HTERT RPE-1 (cell line): ENCODE data around the gene ABCF3.

Experiments used
- in situ Hi-C: fragments of 300-500 bp; cut with MboI; formaldehyde crosslinking; loops from 4 replicates; pipeline ENCODE4 v1.14.3; 2020; ENCODE audit warnings: low sequenced_read_pairs

ABCF3 gene

DNA sequence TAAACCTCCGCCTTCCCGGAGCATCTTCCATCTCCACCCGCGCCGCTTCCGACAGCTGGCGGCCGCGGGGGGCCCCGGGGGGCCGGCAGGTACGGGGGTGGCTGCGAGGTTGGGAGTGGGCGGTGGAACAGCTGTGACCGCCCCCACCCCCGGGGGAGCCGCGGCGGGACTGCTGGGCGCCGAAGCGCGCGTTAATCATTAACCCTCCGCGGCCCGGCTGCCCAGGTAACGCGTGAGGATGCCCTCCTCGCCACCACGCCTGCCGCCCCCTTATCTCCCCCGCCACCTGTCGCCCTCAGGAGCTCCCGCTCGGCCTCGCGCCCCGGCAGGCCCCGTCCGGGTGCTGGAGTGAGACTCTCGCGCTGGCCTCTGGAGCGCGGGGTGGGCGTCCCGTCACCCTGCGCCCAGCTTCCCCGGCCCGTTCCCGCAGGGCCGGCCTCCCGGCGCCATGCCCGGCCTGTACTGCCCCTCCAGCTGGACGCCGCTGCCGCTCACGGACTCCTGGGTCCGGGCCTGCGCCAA lies 44.1 kb downstream of the ABCF3 start:
- in situ Hi-C loops, result no loop called here

GRCh38 chr3:184230603-184231528 lies 44.9 kb downstream of the ABCF3 start:
- in situ Hi-C loops, result no loop called here

DNA sequence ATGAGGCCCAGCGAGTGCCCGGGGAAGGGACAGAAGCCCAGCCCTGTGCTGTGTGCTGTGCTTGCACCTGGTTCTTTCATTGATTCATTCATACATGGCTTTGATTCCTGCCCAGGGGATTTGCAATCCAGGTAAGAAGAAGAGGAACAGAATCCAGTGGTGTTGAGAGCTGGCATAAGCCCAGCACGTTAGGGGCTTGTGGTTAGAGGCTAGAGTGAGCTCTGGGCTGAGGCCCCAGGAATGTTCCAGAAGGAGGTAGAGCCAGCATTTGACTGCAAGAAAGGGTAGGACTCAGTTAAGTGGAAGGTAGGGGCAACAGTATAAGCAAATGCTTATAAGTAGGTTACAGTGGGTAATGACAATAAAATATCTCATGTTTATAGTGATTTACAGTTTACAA lies 45.7 kb downstream of the ABCF3 start:
- in situ Hi-C loops, result no loop called here

GRCh38 chr3:184233127-184233843 lies 47.3 kb downstream of the ABCF3 start:
- in situ Hi-C loops, result no loop called here

DNA sequence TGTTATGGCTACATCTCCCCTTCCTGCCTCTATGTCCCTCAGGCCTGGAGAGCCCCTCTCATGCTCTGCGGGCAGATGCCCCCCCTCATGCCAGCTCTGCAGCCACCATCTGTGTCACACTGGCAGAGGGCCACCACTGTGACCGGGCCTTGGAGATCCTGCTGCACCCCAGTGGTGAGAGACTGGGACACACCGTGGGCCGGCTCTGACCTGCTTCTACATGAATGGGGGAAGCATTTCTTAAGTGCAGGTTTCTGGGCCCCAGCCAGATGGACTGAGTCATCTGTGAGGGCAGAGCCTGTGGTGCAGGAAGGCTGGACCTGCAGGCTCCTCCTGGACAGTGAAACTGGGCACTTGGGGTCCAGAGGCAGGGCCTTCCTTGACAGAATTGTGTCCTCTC lies 48.2 kb downstream of the ABCF3 start:
- in situ Hi-C loops, result no loop called here

DNA sequence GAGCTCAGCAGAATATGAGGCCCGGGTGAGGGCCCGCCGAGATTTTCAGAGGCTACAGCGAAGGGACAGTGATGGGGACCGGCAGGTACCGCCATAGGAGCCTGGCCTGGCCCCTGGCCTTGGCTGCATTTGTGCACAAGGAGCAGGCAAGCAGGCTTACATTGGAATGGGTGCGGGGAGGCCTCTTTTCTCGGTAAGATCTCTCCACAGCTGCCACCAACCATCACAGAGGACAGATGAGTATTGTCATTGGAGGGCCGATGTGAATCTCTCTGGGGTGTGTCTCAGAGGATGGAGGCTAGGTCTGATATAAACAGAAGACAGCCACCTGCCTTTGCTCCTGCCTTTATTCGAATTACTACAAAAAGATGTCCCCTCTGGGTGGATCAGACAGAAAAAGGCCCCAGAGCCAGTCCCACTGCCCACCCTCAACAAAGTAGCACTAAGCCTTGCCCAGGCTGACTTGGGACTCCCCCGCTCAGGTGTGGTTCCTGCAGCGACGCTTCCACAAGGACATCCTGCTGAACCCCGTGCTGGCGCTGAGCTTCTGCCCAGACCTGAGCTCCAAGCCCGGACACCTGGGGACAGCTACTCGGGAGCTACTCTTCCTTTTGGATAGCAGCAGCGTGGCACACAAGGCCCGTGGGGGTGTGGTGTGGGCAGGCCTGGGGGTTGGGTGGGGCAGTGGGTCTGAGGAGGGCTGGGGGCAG lies 48.8 kb downstream of the ABCF3 start:
- in situ Hi-C loops, result no loop called here

- in situ Hi-C loops, result no loop called here
Measured at GRCh38 chr3:184235381-184236032, 49.5 kb downstream of the ABCF3 start.

DNA sequence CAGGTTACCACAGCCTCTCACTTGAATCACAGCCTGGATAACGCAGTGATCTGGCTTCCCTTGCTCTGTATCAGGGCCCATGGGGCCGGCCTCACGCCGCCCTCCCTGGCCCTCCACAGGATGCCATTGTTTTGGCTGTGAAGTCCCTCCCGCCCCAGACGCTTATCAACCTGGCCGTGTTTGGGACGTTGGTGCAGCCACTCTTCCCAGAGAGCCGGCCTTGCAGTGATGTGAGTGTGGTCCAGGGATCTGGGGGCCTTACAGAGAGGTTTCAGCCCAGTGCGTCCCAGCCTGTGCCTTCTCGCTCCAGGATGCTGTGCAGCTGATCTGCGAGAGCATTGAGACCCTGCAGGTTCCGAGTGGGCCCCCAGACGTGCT lies 50.0 kb downstream of the ABCF3 start:
- in situ Hi-C loops, result no loop called here

GRCh38 chr3:184236636-184237035 lies 50.6 kb downstream of the ABCF3 start:
- in situ Hi-C loops, result no loop called here

DNA sequence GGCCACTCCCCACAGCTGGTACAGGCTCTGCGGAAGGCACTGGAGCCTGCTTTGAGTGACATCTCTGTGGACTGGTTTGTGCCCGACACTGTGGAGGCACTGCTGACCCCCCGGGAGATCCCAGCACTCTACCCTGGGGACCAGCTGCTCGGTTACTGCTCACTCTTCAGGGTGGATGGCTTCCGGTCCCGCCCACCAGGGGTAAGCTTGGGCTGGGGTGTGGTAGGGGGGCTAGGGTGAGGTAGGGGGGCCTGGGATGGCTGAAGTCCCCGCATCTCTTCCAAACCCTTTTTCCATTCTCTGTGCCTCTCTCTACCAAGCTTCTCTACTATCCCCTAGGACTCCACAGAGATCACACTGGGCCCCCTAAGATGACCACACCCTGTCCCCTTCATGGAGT lies 51.2 kb downstream of the ABCF3 start:
- in situ Hi-C loops, result no loop called here

GRCh38 chr3:184237807-184238206 lies 51.8 kb downstream of the ABCF3 start:
- in situ Hi-C loops, result no loop called here

GRCh38 chr3:184238246-184238818 lies 52.3 kb downstream of the ABCF3 start:
- in situ Hi-C loops, result no loop called here

DNA sequence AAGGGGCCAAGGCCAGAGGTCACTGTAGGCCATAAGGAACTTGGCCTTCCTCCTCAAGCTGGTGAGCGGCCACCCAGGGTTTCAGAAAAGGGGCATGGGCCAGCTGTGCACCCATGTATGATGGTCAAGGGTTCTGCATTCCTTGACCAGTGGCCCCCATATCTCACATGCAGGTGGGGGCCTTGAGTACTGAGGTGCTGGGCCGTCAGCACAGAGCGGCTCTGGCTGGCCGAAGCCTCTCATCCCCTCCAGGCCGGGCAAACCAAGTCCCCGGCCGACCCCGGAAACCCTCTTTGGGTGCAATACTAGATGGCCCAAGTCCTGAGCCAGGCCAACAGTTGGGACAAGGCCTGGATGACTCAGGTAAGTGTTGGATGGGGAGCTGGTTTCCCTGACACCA lies 53.2 kb downstream of the ABCF3 start:
- in situ Hi-C loops, result no loop called here

DNA sequence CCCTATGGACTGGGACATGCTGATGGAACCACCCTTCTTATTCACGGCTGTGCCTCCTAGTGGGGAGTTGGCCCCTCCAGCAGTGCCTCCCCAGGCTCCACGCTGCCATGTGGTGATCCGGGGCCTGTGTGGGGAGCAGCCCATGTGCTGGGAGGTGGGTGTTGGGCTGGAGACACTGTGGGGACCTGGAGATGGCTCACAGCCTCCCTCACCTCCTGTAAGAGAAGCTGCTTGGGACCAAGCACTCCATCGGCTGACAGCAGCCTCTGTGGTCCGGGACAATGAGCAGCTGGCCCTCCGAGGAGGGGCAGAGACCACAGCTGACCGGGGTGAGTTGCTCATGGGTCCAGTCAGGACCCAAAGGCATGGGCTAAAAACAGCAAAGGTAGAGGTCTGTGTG lies 53.7 kb downstream of the ABCF3 start:
- in situ Hi-C loops, result no loop called here

DNA sequence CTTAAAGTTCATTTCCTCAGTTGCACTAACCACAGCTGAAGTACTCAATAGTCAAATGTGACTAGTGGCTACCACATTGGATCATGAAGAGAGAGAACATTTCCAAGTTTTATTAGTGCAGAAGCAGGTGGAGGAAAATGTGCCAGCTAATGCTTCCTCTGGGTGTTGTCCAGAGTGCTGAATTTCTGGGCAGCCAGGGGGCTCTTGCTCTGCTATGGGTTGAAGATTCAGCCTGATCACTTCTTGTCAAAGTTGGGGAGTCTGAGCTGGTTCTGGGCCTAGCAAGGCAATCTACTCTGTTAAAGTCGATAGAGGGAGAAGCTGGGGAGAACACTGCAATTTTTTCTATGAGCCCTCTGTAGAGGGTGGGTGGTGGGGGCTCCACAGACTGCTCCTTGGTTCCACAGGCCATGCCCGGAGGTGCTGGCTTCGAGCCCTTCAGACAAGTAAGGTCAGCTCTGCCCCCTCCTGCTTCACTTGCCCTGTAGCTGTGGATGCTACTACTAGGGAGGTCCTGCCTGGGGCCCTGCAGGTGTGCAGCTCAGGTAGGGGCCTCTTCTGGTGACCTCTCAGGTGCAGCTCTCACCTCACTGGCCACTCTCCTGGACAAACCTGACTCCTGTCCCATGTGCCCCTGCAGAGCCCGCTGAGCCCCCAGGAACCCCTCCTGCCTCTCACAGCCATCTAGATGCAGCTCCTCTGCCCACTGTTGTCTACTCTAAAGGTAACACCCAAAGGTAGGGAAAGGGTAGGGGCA lies 54.6 kb downstream of the ABCF3 start:
- in situ Hi-C loops, result no loop called here

- in situ Hi-C loops, result no loop called here
Measured at GRCh38 chr3:184241141-184241446, 55.1 kb downstream of the ABCF3 start.

GRCh38 chr3:184241447-184242296 lies 55.7 kb downstream of the ABCF3 start:
- in situ Hi-C loops, result no loop called here

- in situ Hi-C loops, result no loop called here
Measured at GRCh38 chr3:184242297-184242685, 56.3 kb downstream of the ABCF3 start.
